ENCODE measurements around the gene CLEC4F. TPM values are rescaled to one million over a fixed set of nuclear protein-coding genes. Genes with fewer than 3 reads are reported as not detected.

Gene CLEC4F
- polyA plus RNA-seq, 4 donors = 0.08 to 0.10 TPM; not detected in 2

- no peak for DNase-seq (ENCODE audit: low read depth in 4 of 4, low spot score in 3 of 4)
These were observed 61.0 kb downstream of the CLEC4F start for GRCh38 chr2:70759446-70759845.

Other genes with a start within 250 kb of the CLEC4F start
- 1 to 10 TPM; 5.0 to 5.6 (median 5.3) TPM for gene ADD2, start 52.4 kb downstream of the CLEC4F start, polyA plus RNA-seq (ENCODE audit: insufficient read length in 4 of 4)
- gene FIGLA, start 30.0 kb downstream of the CLEC4F start, polyA plus RNA-seq (ENCODE audit: insufficient read length in 4 of 4) = not detected
- gene CD207, start 15.2 kb upstream of the CLEC4F start, polyA plus RNA-seq (ENCODE audit: insufficient read length in 4 of 4) = under 1 TPM in 2 of 4 donors, not detected in 2; 0.08 to 0.17 TPM
- gene VAX2, start 80.0 kb upstream of the CLEC4F start, polyA plus RNA-seq (ENCODE audit: insufficient read length in 4 of 4) = under 1 TPM; 0.17 to 0.54 (median 0.43) TPM
- 10 to 100 TPM; 58.2 to 95.4 (median 83.4) TPM for gene ATP6V1B1, start 115.3 kb upstream of the CLEC4F start, polyA plus RNA-seq (ENCODE audit: insufficient read length in 4 of 4)
- gene ANKRD53, start 158.0 kb upstream of the CLEC4F start, polyA plus RNA-seq (ENCODE audit: insufficient read length in 4 of 4) = 1 to 10 TPM in 1 of 4 donors, under 1 TPM in 3; 0.47 to 1.1 (median 0.71) TPM
- gene TEX261, start 174.3 kb upstream of the CLEC4F start, polyA plus RNA-seq (ENCODE audit: insufficient read length in 4 of 4) = 10 to 100 TPM; 53.3 to 66.6 (median 57.8) TPM
- gene NAGK, start 248.0 kb upstream of the CLEC4F start, polyA plus RNA-seq (ENCODE audit: insufficient read length in 4 of 4) = 10 to 100 TPM; 65.2 to 88.1 (median 79.4) TPM

All from right renal pelvis (tissue), 4 donors.